WTC11 (cell line): ENCODE data around the gene OTOGL. TPM values are rescaled to one million over a fixed set of nuclear protein-coding genes. Genes with fewer than 3 reads are reported as not detected.

Experiments used
- ATAC-seq: fragments of 200-7000 bp; cut with Tn5 transposase; 2 replicates; pipeline ENCODE4 v1.10.0; 2021; ENCODE audit warnings: mild to moderate bottlenecking, moderate library complexity
- CTCF ChIA-PET: fragments of 300-600 bp; sonication (Branson Sonifier 250); formaldehyde crosslinking; loops from one replicate; lab custom pipeline; 2021; ENCODE audit warnings: antibody characterized with exemption; lab: Charles Lee
- POLR2A ChIA-PET: fragments of 350-600 bp; sonication (Branson Sonifier 250); formaldehyde crosslinking; loops from one replicate; lab custom pipeline; 2021; ENCODE audit warnings: antibody characterized with exemption; lab: Charles Lee
- DNase-seq: peaks from one replicate; pipeline ENCODE4 v3.0.0; 2021; ENCODE audit warnings: low spot score
- H3K27ac Mint-ChIP-seq: 2 replicates; pipeline ENCODE4 v1.8.0; 2021; ENCODE audit warnings: mixed read lengths
- H3K27me3 Mint-ChIP-seq: 2 replicates; pipeline ENCODE4 v1.8.0; 2021; ENCODE audit warnings: low read depth, mild to moderate bottlenecking, moderate library complexity, mixed read lengths
- H3K36me3 Mint-ChIP-seq: 2 replicates; pipeline ENCODE4 v1.8.0; 2021; ENCODE audit warnings: mixed read lengths
- H3K4me1 Mint-ChIP-seq: 2 replicates; pipeline ENCODE4 v1.8.0; 2022; ENCODE audit warnings: mixed read lengths
- H3K4me3 Mint-ChIP-seq: 2 replicates; pipeline ENCODE4 v1.8.0; 2021; ENCODE audit warnings: mild to moderate bottlenecking, moderate library complexity, mixed read lengths
- H3K9me3 Mint-ChIP-seq: 2 replicates; pipeline ENCODE4 v1.8.0; 2021; ENCODE audit warnings: mixed read lengths
- ATF1 ChIP-seq: sonication (generic); formaldehyde crosslinking; IDR thresholded peaks from 2 replicates; pipeline ENCODE4 v1.8.1; 2023; ENCODE audit warnings: mild to moderate bottlenecking, moderate library complexity, missing genetic modification reagents
- ATF3 ChIP-seq: sonication (generic); formaldehyde crosslinking; conservative IDR thresholded peaks from 2 replicates; pipeline ENCODE4 v1.8.1; 2022; ENCODE audit warnings: mild to moderate bottlenecking, missing genetic modification reagents
- CREB1 ChIP-seq: sonication (generic); formaldehyde crosslinking; IDR thresholded peaks from 2 replicates; pipeline ENCODE4 v1.8.0; 2023; ENCODE audit warnings: mild to moderate bottlenecking, missing genetic modification reagents
- EMX1 ChIP-seq: fragments of 250-450 bp; sonication (Bioruptor Pico); IDR thresholded peaks from 2 replicates; pipeline ENCODE4 v1.8.0; 2021; ENCODE audit warnings: mild to moderate bottlenecking
- ESRRA ChIP-seq: sonication (generic); formaldehyde crosslinking; IDR thresholded peaks from 2 replicates; pipeline ENCODE4 v1.8.1; 2022; ENCODE audit warnings: mild to moderate bottlenecking, missing genetic modification reagents, borderline replicate concordance
- FOXP1 ChIP-seq: sonication (generic); formaldehyde crosslinking; IDR thresholded peaks from 2 replicates; pipeline ENCODE4 v1.8.0; 2022; ENCODE audit warnings: missing genetic modification reagents, mild to moderate bottlenecking, moderate library complexity, borderline replicate concordance
- HMGA2 ChIP-seq: fragments of 250-450 bp; sonication (Bioruptor Pico); IDR thresholded peaks from 2 replicates; pipeline ENCODE4 v1.4.0; 2021; ENCODE audit warnings: mild to moderate bottlenecking, moderate library complexity
- MAX ChIP-seq: sonication (generic); formaldehyde crosslinking; IDR thresholded peaks from 2 replicates; pipeline ENCODE4 v1.8.0; 2022; ENCODE audit warnings: mild to moderate bottlenecking, missing genetic modification reagents
- NFYB ChIP-seq: sonication (generic); formaldehyde crosslinking; conservative IDR thresholded peaks from 2 replicates; pipeline ENCODE4 v1.8.0; 2022; ENCODE audit warnings: low read depth, missing genetic modification reagents
- SMAD3 ChIP-seq: sonication (generic); formaldehyde crosslinking; IDR thresholded peaks from 2 replicates; pipeline ENCODE4 v1.8.0; 2022; ENCODE audit warnings: missing genetic modification reagents, mild to moderate bottlenecking, borderline replicate concordance
- USF2 ChIP-seq: sonication (generic); formaldehyde crosslinking; IDR thresholded peaks from 2 replicates; pipeline ENCODE4 v1.8.1; 2023; ENCODE audit warnings: mild to moderate bottlenecking, missing genetic modification reagents, moderate library complexity
- ZBTB43 ChIP-seq: sonication (generic); formaldehyde crosslinking; IDR thresholded peaks from 2 replicates; pipeline ENCODE4 v1.8.1; 2023; ENCODE audit warnings: mild to moderate bottlenecking, missing genetic modification reagents
- ZNF532 ChIP-seq: fragments of 250-450 bp; sonication (Bioruptor Pico); IDR thresholded peaks from 2 replicates; pipeline ENCODE4 v1.9.0; 2021; ENCODE audit warnings: mild to moderate bottlenecking, borderline replicate concordance
- ZNF671 ChIP-seq: fragments of 250-450 bp; sonication (Bioruptor Pico); IDR thresholded peaks from 2 replicates; pipeline ENCODE4 v1.8.0; 2021; ENCODE audit warnings: mild to moderate bottlenecking
- total RNA-seq: library from RNA; stranded (reverse); gene quantifications from 3 replicates; pipeline ENCODE4 v1.2.3, GENCODE V29; 2021
- TF ChIP-seq, protein P1 (sequence below): sonication (generic); formaldehyde crosslinking; IDR thresholded peaks from 2 replicates; pipeline ENCODE4 v1.8.1; 2023; ENCODE audit warnings: mild to moderate bottlenecking, missing genetic modification reagents, borderline replicate concordance
- TF ChIP-seq, protein P2 (sequence below): sonication (generic); formaldehyde crosslinking; IDR thresholded peaks from 2 replicates; pipeline ENCODE4 v1.8.0; 2022; ENCODE audit warnings: mild to moderate bottlenecking, missing genetic modification reagents

The OTOGL gene
- total RNA-seq, 1 experiment from 2014 or later = 0.55 TPM

DNA sequence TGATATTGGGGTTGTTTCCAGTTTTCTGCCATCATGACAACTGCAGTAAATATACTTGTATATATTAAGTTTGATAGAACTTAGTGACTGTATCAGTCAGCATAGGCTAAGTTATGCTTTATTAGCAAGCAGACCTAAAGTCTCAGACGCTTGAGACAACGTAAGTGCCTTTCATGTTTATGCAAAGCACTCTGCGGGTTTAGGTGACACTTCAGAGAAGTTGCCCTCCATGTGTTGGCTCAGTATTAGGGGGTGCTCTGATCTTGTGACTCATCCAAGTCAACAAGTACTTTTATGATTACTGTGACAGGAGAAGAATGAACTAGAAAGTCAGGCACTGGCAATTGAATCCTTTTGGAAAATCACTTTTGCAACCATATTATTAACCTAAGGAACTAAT is 13.3 kb upstream of the OTOGL start:
- TF ChIP-seq EMX1 (CRISPR knock-in tag) = no peak
- no peak for TF ChIP-seq ZNF671 (CRISPR knock-in tag)
- no peak for TF ChIP-seq NFYB (CRISPR knock-in tag)
- TF ChIP-seq ATF3 = no peak
- no peak for TF ChIP-seq ZNF532 (CRISPR knock-in tag)
- TF ChIP-seq ATF1 = no peak
- TF ChIP-seq SMAD3 (CRISPR knock-in tag) = no peak
- TF ChIP-seq, protein P1, sequence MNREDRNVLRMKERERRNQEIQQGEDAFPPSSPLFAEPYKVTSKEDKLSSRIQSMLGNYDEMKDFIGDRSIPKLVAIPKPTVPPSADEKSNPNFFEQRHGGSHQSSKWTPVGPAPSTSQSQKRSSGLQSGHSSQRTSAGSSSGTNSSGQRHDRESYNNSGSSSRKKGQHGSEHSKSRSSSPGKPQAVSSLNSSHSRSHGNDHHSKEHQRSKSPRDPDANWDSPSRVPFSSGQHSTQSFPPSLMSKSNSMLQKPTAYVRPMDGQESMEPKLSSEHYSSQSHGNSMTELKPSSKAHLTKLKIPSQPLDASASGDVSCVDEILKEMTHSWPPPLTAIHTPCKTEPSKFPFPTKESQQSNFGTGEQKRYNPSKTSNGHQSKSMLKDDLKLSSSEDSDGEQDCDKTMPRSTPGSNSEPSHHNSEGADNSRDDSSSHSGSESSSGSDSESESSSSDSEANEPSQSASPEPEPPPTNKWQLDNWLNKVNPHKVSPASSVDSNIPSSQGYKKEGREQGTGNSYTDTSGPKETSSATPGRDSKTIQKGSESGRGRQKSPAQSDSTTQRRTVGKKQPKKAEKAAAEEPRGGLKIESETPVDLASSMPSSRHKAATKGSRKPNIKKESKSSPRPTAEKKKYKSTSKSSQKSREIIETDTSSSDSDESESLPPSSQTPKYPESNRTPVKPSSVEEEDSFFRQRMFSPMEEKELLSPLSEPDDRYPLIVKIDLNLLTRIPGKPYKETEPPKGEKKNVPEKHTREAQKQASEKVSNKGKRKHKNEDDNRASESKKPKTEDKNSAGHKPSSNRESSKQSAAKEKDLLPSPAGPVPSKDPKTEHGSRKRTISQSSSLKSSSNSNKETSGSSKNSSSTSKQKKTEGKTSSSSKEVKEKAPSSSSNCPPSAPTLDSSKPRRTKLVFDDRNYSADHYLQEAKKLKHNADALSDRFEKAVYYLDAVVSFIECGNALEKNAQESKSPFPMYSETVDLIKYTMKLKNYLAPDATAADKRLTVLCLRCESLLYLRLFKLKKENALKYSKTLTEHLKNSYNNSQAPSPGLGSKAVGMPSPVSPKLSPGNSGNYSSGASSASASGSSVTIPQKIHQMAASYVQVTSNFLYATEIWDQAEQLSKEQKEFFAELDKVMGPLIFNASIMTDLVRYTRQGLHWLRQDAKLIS (CRISPR knock-in tag) = no peak
- no peak for TF ChIP-seq ZBTB43
- no peak for TF ChIP-seq HMGA2
- no peak for TF ChIP-seq MAX (CRISPR knock-in tag)
- TF ChIP-seq, all 79 proteins: peak for 0
- H3K27me3 Mint-ChIP-seq = peaks cover 3% of the 10 kb centered on the region; the same call in 1 of the 2 replicates

GRCh38 chr12:80087486-80088213 is 11.7 kb upstream of the OTOGL start:
- H3K27me3 Mint-ChIP-seq = no peaks in the 10 kb centered on the region
- H3K4me3 Mint-ChIP-seq = no peak overlapping the region
- no peak for ATAC-seq
- H3K9me3 Mint-ChIP-seq = peaks cover 14% of the 10 kb centered on the region
- H3K4me1 Mint-ChIP-seq = peaks cover 13% of the 10 kb centered on the region
- DNase-seq = no peak
- H3K36me3 Mint-ChIP-seq = peaks cover under 1% of the 10 kb centered on the region; the same call in 1 of the 2 replicates
- ChIA-PET POLR2A (no interaction called here), CTCF (no interaction called here)
- TF ChIP-seq, protein P2, sequence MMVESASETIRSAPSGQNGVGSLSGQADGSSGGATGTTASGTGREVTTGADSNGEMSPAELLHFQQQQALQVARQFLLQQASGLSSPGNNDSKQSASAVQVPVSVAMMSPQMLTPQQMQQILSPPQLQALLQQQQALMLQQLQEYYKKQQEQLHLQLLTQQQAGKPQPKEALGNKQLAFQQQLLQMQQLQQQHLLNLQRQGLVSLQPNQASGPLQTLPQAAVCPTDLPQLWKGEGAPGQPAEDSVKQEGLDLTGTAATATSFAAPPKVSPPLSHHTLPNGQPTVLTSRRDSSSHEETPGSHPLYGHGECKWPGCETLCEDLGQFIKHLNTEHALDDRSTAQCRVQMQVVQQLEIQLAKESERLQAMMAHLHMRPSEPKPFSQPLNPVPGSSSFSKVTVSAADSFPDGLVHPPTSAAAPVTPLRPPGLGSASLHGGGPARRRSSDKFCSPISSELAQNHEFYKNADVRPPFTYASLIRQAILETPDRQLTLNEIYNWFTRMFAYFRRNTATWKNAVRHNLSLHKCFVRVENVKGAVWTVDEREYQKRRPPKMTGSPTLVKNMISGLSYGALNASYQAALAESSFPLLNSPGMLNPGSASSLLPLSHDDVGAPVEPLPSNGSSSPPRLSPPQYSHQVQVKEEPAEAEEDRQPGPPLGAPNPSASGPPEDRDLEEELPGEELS = no peak
- TF ChIP-seq FOXP1 (CRISPR knock-in tag) (no peak), SMAD3 (CRISPR knock-in tag) (no peak), CREB1 (CRISPR knock-in tag) (no peak), ESRRA (no peak), USF2 (CRISPR knock-in tag) (no peak)
- no peak overlapping the region for H3K27ac Mint-ChIP-seq

More for the DNA sequence above, 13.3 kb upstream of the OTOGL start:
- no peak overlapping the region for H3K27ac Mint-ChIP-seq
- H3K4me3 Mint-ChIP-seq = no peak overlapping the region
- H3K9me3 Mint-ChIP-seq = peaks cover 24% of the 10 kb centered on the region
- peaks cover 13% of the 10 kb centered on the region for H3K4me1 Mint-ChIP-seq
- ATAC-seq (no peak), DNase-seq (no peak)
- ChIA-PET POLR2A (no interaction called here), CTCF (no interaction called here)
- peaks cover 14% of the 10 kb centered on the region for H3K36me3 Mint-ChIP-seq
